Stomach smooth muscle (tissue), 2 donors: ENCODE data around the gene TIGAR.

Experiments
- H3K27ac ChIP-seq: one replicate; pipeline ENCODE4 v1.7.0; 2013; ENCODE audit warnings: mild to moderate bottlenecking, low read length, inconsistent platforms
- H3K27me3 ChIP-seq, 2 donors: one replicate each; pipeline ENCODE4 v1.7.0; 2013; ENCODE audit warnings: low read length in 2 of 2; ENCODE audit not compliant: insufficient read depth in 2 of 2, control insufficient read depth in 1 of 2
- H3K36me3 ChIP-seq, 2 donors: one replicate each; pipeline ENCODE4 v1.7.0; 2013; ENCODE audit warnings: low read length in 2 of 2; ENCODE audit not compliant: control insufficient read depth in 2 of 2, insufficient read depth in 2 of 2
- H3K4me1 ChIP-seq: one replicate; pipeline ENCODE4 v1.7.0; 2013; ENCODE audit warnings: low read length; ENCODE audit not compliant: control insufficient read depth, insufficient read depth
- H3K4me3 ChIP-seq, 2 donors: one replicate each; pipeline ENCODE4 v1.7.0; 2013; ENCODE audit warnings: low read length in 2 of 2
- H3K9ac ChIP-seq, 2 donors: one replicate each; pipeline ENCODE4 v1.7.0; 2013; ENCODE audit warnings: low read length in 2 of 2, mild to moderate bottlenecking in 1 of 2
- H3K9me3 ChIP-seq, 2 donors: one replicate each; pipeline ENCODE4 v1.7.0; 2013; ENCODE audit warnings: low read length in 2 of 2; ENCODE audit not compliant: control insufficient read depth in 2 of 2
- donor health status: healthy.
- donor health status: Pancreatic carcinoma.

TIGAR gene

GRCh38 chr12:4283512-4284255 lies 37.3 kb upstream of the TIGAR start:
- Histone ChIP-seq H3K27me3 (no peaks in the 10 kb centered on the region), H3K4me3 (no peak overlapping the region), H3K36me3 (peaks cover 65 to 72% of the 10 kb centered on the region in 2 donors), H3K9me3 (no peaks in the 10 kb centered on the region), H3K27ac (peak overlapping the region; percentile 31), H3K4me1 (peaks cover 66% of the 10 kb centered on the region), H3K9ac (peak overlapping the region in 1 of 2 donors; percentile 5)

DNA sequence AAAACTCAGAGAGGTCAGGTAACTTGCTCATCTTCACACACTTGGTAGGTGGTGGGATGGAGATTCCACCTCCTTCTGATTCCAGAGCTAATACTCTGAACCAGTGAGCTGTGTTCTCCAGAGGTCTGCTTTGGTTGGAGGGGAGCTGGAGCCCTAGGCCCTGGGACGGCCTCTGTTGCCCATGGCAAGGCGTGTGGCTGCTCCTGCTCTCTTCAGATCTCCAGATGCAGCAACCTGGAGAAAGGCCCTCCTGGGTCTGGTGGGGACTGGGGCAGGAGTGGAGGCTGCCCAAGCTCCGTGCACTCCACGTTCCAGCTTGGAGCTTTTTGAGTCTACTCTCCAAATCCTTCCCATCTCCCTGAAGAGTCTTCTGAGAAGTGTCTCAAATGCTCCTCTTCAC lies 36.7 kb upstream of the TIGAR start:
- peaks cover 72% of the 10 kb centered on the region for H3K4me1 ChIP-seq

GRCh38 chr12:4285070-4285469 lies 35.9 kb upstream of the TIGAR start:
- Histone ChIP-seq H3K4me1 (peaks cover 72% of the 10 kb centered on the region), H3K27me3 (no peaks in the 10 kb centered on the region), H3K9ac (no peak overlapping the region), H3K27ac (no peak overlapping the region), H3K36me3 (peaks cover 60 to 67% of the 10 kb centered on the region in 2 donors), H3K9me3 (no peaks in the 10 kb centered on the region), H3K4me3 (no peak overlapping the region)

More for the DNA sequence above, 36.7 kb upstream of the TIGAR start:
- Histone ChIP-seq H3K36me3 (peaks cover 65 to 68% of the 10 kb centered on the region in 2 donors), H3K27ac (peak overlapping the region; percentile 31), H3K9ac (no peak overlapping the region), H3K27me3 (no peaks in the 10 kb centered on the region), H3K4me3 (no peak overlapping the region), H3K9me3 (no peaks in the 10 kb centered on the region)

DNA sequence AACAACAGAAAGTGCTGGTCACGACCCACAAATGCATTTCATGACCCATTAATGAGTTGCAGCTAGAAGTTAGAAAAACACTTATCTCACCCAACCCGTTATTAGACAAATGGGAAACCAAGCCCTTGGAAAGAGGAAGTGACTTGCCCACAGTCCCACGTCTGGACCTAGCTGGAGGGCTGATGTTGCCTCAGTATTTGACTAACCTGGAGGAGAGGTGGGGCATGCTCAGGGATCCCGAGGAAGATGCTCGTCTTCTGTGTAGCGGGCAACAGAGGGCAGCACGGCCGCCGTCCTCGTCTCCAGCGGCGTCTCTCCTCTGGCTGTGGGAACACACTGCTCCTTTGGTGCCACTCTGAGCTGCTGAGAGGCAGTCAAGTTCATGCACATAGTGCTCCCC lies 34.8 kb upstream of the TIGAR start:
- peak overlapping the region; percentile 85 for H3K27ac ChIP-seq

DNA sequence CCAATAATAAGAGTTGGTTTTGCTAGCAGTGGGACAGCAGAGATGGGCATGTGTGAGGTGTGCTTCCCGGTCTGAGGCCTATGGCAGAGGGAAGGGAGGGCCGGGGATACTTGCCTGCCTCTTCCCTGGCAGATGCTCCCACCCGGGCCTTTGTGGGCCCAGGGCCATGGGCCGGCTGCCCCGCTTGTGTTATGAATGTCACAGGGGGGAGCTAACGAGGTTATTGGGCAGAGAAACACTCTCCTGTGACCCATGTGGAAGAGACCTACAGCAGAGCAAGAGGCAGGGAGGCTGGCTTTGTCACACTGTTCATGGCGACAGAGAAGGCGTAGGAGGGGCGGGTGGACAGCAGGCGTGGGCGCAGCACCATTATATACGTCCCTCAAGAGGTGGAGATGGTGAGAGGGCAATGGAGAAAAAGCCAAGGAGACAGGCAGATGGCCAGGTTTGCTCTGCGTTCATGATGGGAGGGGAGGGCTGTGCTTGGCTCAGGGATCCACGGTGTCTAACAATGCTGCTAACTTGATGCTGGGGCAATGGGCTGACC lies 34.2 kb upstream of the TIGAR start:
- Histone ChIP-seq H3K4me3 (peak overlapping the region in 1 of 2 donors; percentile 44), H3K4me1 (peaks cover 66% of the 10 kb centered on the region), H3K27me3 (no peaks in the 10 kb centered on the region), H3K27ac (peak overlapping the region; percentile 85), H3K9ac (peak overlapping the region in 1 of 2 donors; percentile 42), H3K9me3 (no peaks in the 10 kb centered on the region), H3K36me3 (peaks cover 58 to 73% of the 10 kb centered on the region in 2 donors)

More for the DNA sequence above, 34.8 kb upstream of the TIGAR start:
- H3K4me3 ChIP-seq, result no peak overlapping the region
- H3K9ac ChIP-seq, result no peak overlapping the region
- peaks cover 61 to 73% of the 10 kb centered on the region in 2 donors for H3K36me3 ChIP-seq
- no peaks in the 10 kb centered on the region for H3K27me3 ChIP-seq
- H3K4me1 ChIP-seq, result peaks cover 70% of the 10 kb centered on the region
- no peaks in the 10 kb centered on the region for H3K9me3 ChIP-seq

- H3K27ac ChIP-seq, result peak overlapping the region; percentile 85
- peaks cover 50 to 66% of the 10 kb centered on the region in 2 donors for H3K36me3 ChIP-seq
- H3K4me3 ChIP-seq, result peak overlapping the region in 1 of 2 donors; percentile 44
- H3K27me3 ChIP-seq, result no peaks in the 10 kb centered on the region
- peaks cover 67% of the 10 kb centered on the region for H3K4me1 ChIP-seq
- H3K9ac ChIP-seq, result peak overlapping the region in 1 of 2 donors; percentile 42
- H3K9me3 ChIP-seq, result no peaks in the 10 kb centered on the region
Observed at GRCh38 chr12:4287325-4288211, 33.4 kb upstream of the TIGAR start.

DNA sequence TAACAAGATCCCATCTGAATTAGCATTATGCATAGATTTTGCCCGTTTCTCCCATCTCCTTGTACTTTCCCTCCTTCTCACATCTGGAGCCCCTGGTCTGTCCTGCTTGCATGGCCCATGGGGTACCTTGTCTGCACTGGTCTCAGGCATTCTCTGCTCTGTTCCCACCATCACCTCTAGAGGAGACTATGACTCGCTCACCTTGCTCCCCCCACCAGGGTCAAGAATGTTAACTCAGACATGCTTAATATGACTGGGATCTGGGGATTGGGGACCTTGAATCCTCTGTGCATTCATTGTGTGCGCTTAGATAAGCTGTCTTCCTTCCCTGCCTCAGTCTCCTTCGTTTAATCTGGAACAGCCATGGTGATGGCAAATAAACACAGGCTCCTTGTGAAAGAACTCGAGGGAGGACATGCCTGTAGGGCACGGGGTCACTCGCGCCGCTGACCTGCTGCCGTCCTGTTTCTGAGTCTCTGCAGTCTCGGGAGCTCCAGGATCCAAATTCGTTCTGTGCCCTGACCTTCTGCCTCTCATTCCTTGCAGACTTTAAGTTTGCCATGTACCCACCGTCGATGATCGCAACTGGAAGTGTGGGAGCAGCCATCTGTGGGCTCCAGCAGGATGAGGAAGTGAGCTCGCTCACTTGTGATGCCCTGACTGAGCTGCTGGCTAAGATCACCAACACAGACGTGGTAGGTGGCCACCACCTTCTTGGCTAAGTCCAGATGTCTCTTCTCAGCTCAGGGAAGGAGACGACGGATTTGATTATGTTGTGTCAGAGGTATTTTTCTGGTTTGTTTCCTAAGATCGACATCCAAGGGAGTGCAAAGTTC lies 32.5 kb upstream of the TIGAR start:
- H3K36me3 ChIP-seq, result peaks cover 45 to 58% of the 10 kb centered on the region in 2 donors
- no peaks in the 10 kb centered on the region for H3K9me3 ChIP-seq
- no peaks in the 10 kb centered on the region for H3K27me3 ChIP-seq
- H3K4me1 ChIP-seq, result peaks cover 73% of the 10 kb centered on the region
- peak overlapping the region; percentile 17 to 47 for H3K4me3 ChIP-seq
- H3K9ac ChIP-seq, result peak overlapping the region; percentile 36 to 47
- H3K27ac ChIP-seq, result peak overlapping the region; percentile 85

GRCh38 chr12:4289231-4289878 lies 31.7 kb upstream of the TIGAR start:
- Histone ChIP-seq H3K4me3 (peak overlapping the region; percentile 3 to 49), H3K36me3 (peaks cover 41 to 50% of the 10 kb centered on the region in 2 donors), H3K27me3 (no peaks in the 10 kb centered on the region), H3K9me3 (no peaks in the 10 kb centered on the region), H3K4me1 (peaks cover 76% of the 10 kb centered on the region), H3K9ac (peak overlapping the region; percentile 48 to 69), H3K27ac (peak overlapping the region; percentile 85)

- peak overlapping the region; percentile 85 for H3K27ac ChIP-seq
Observed at GRCh38 chr12:4289998-4290790, 30.8 kb upstream of the TIGAR start.

More at GRCh38 chr12:4289998-4290790, 30.8 kb upstream of the TIGAR start:
- Histone ChIP-seq H3K9ac (peak overlapping the region in 1 of 2 donors; percentile 48), H3K36me3 (peaks cover 40 to 53% of the 10 kb centered on the region in 2 donors), H3K9me3 (no peaks in the 10 kb centered on the region), H3K27me3 (no peaks in the 10 kb centered on the region), H3K4me3 (no peak overlapping the region), H3K4me1 (peaks cover 81% of the 10 kb centered on the region)
